Activated T-helper 17 cell treated with anti-CD3 and anti-CD28 coated beads, Interleukin-2, amount 50 U/mL, for 72 hours (primary cell): ENCODE measurements around the gene EGLN2. TPM values are rescaled to one million over a fixed set of nuclear protein-coding genes. Genes with fewer than 3 reads are reported as not detected.
"Not testable (repeated sequence)": the region's sequence is repeated elsewhere in the genome, so short reads cannot be mapped to it uniquely, and the experiment has no call there.

Source experiments
- ATAC-seq: fragments of 150-1000 bp; cut with Tn5 transposase; replicated peaks from 2 replicates; pipeline ENCODE4 v1.10.0; 2021; ENCODE audit warnings: mild to moderate bottlenecking, moderate library complexity
- H3K27ac Mint-ChIP-seq: one replicate; pipeline ENCODE4 v1.8.0; 2022; ENCODE audit warnings: mixed read lengths
- H3K27me3 Mint-ChIP-seq: one replicate; pipeline ENCODE4 v1.8.0; 2022; ENCODE audit warnings: mixed read lengths
- H3K36me3 Mint-ChIP-seq: one replicate; pipeline ENCODE4 v1.8.0; 2022; ENCODE audit warnings: low read depth, mild to moderate bottlenecking, mixed read lengths
- H3K4me1 Mint-ChIP-seq: one replicate; pipeline ENCODE4 v1.8.0; 2022; ENCODE audit warnings: mixed read lengths
- H3K4me3 Mint-ChIP-seq: one replicate; pipeline ENCODE4 v1.8.0; 2022; ENCODE audit warnings: mild to moderate bottlenecking, mixed read lengths
- H3K9me3 Mint-ChIP-seq: one replicate; pipeline ENCODE4 v1.8.0; 2022; ENCODE audit warnings: mixed read lengths
- total RNA-seq, 2 donors: library from RNA; stranded (reverse); gene quantifications; one replicate each; pipeline ENCODE4 v1.2.3, GENCODE V29; 2022

EGLN2 gene
- total RNA-seq, 2 donors from 2014 or later, result 78.1 to 86.8 TPM

- peak; percentile 31 for ATAC-seq
- no peaks in the 10 kb centered on the region for H3K9me3 Mint-ChIP-seq
- peaks cover 40% of the 10 kb centered on the region for H3K4me1 Mint-ChIP-seq
- H3K4me3 Mint-ChIP-seq, result no peak overlapping the region
- peaks cover 95% of the 10 kb centered on the region for H3K36me3 Mint-ChIP-seq
- H3K27me3 Mint-ChIP-seq, result no peaks in the 10 kb centered on the region
- peak overlapping the region; percentile 66 for H3K27ac Mint-ChIP-seq
Observed at GRCh38 chr19:40763963-40764362, 35.0 kb upstream of the EGLN2 start.

GRCh38 chr19:40766385-40766784 lies 32.6 kb upstream of the EGLN2 start:
- ATAC-seq, H3K27me3 Mint-ChIP-seq, H3K9me3 Mint-ChIP-seq, H3K4me3 Mint-ChIP-seq, H3K27ac Mint-ChIP-seq: not testable (repeated sequence)
- H3K36me3 Mint-ChIP-seq, result peaks cover 88% of the 10 kb centered on the region
- peaks cover 31% of the 10 kb centered on the region for H3K4me1 Mint-ChIP-seq

GRCh38 chr19:40768869-40769268 lies 30.1 kb upstream of the EGLN2 start:
- peak; percentile 19 for ATAC-seq
- Mint-ChIP-seq H3K9me3 (peaks cover 4% of the 10 kb centered on the region), H3K27me3 (no peaks in the 10 kb centered on the region), H3K4me3 (no peak overlapping the region), H3K36me3 (peaks cover 63% of the 10 kb centered on the region), H3K27ac (peak overlapping the region; percentile 22), H3K4me1 (peaks cover 12% of the 10 kb centered on the region)

- H3K4me3 Mint-ChIP-seq, H3K27ac Mint-ChIP-seq, H3K4me1 Mint-ChIP-seq, H3K27me3 Mint-ChIP-seq, H3K9me3 Mint-ChIP-seq: not testable (repeated sequence)
- peaks cover 39% of the 10 kb centered on the region for H3K36me3 Mint-ChIP-seq
- peak; percentile 18 for ATAC-seq
Observed at GRCh38 chr19:40771101-40771862, 27.7 kb upstream of the EGLN2 start.

GRCh38 chr19:40774916-40775631 lies 23.9 kb upstream of the EGLN2 start, which contains the start of gene MIA:
TSS of gene MIA (plus strand) at chr19:40775521. CDS start at chr19:40775543, 22 bp downstream.
- Mint-ChIP-seq H3K4me3 (no peak within 1 kb of the TSS), H3K27me3 (no peaks in the 10 kb centered on the region), H3K27ac (no peak within 1 kb of the TSS), H3K36me3 (peaks cover 29% of the 10 kb centered on the region), H3K9me3 (peaks cover 4% of the 10 kb centered on the region), H3K4me1 (peaks cover 22% of the 10 kb centered on the region)
- ATAC-seq, result no peak

GRCh38 chr19:40775632-40776022 lies 23.4 kb upstream of the EGLN2 start:
- Mint-ChIP-seq H3K4me3 (no peak overlapping the region), H3K36me3 (peaks cover 31% of the 10 kb centered on the region), H3K4me1 (peaks cover 27% of the 10 kb centered on the region), H3K27ac (no peak overlapping the region), H3K27me3 (no peaks in the 10 kb centered on the region), H3K9me3 (peaks cover 4% of the 10 kb centered on the region)
- ATAC-seq, result no peak

- Mint-ChIP-seq H3K4me3 (peak overlapping the region; percentile 92), H3K36me3 (peaks cover 32% of the 10 kb centered on the region), H3K27ac (no peak overlapping the region), H3K4me1 (peaks cover 25% of the 10 kb centered on the region), H3K9me3 (no peaks in the 10 kb centered on the region), H3K27me3 (no peaks in the 10 kb centered on the region)
- no peak for ATAC-seq
Observed at GRCh38 chr19:40776364-40776763, 22.6 kb upstream of the EGLN2 start.

GRCh38 chr19:40776932-40777644 lies 21.9 kb upstream of the EGLN2 start:
- Mint-ChIP-seq H3K9me3 (no peaks in the 10 kb centered on the region), H3K27ac (peak overlapping the region; percentile 91)
- ATAC-seq, result peak; percentile 66

GRCh38 chr19:40777645-40777936 lies 21.4 kb upstream of the EGLN2 start:
- Mint-ChIP-seq H3K27ac (peak overlapping the region; percentile 91), H3K9me3 (no peaks in the 10 kb centered on the region), H3K4me1 (peaks cover 25% of the 10 kb centered on the region), H3K36me3 (peaks cover 44% of the 10 kb centered on the region), H3K27me3 (no peaks in the 10 kb centered on the region), H3K4me3 (peak overlapping the region; percentile 92)
- ATAC-seq, result no peak

More at GRCh38 chr19:40776932-40777644, 21.9 kb upstream of the EGLN2 start:
- Mint-ChIP-seq H3K27me3 (no peaks in the 10 kb centered on the region), H3K36me3 (peaks cover 40% of the 10 kb centered on the region), H3K4me3 (peak overlapping the region; percentile 92), H3K4me1 (peaks cover 25% of the 10 kb centered on the region)

- Mint-ChIP-seq H3K4me3 (peak within 1 kb of the TSS; percentile 92), H3K9me3 (no peaks in the 10 kb centered on the region), H3K36me3 (peaks cover 46% of the 10 kb centered on the region), H3K4me1 (peaks cover 26% of the 10 kb centered on the region), H3K27ac (peak within 1 kb of the TSS; percentile 91), H3K27me3 (no peaks in the 10 kb centered on the region)
- ATAC-seq, result peak; percentile 82
Observed at GRCh38 chr19:40777937-40778705, 20.9 kb upstream of the EGLN2 start, which contains the start of gene RAB4B. TSS of gene RAB4B (plus strand) at chr19:40778247. CDS start at chr19:40778376, 129 bp downstream.

GRCh38 chr19:40778706-40779284 lies 20.2 kb upstream of the EGLN2 start:
- Mint-ChIP-seq H3K4me3 (peak overlapping the region; percentile 92), H3K27me3 (no peaks in the 10 kb centered on the region), H3K36me3 (peaks cover 51% of the 10 kb centered on the region), H3K9me3 (no peaks in the 10 kb centered on the region), H3K4me1 (peaks cover 30% of the 10 kb centered on the region), H3K27ac (peak overlapping the region; percentile 91)
- no peak for ATAC-seq

GRCh38 chr19:40780582-40780981 lies 18.4 kb upstream of the EGLN2 start:
- Mint-ChIP-seq H3K27ac (peak overlapping the region; percentile 85), H3K9me3 (no peaks in the 10 kb centered on the region), H3K4me3 (peak overlapping the region; percentile 92), H3K36me3 (peaks cover 61% of the 10 kb centered on the region), H3K27me3 (no peaks in the 10 kb centered on the region), H3K4me1 (peaks cover 32% of the 10 kb centered on the region)
- no peak for ATAC-seq

- peaks cover 63% of the 10 kb centered on the region for H3K36me3 Mint-ChIP-seq
- ATAC-seq, result no peak
- H3K27me3 Mint-ChIP-seq, result no peaks in the 10 kb centered on the region
- no peak overlapping the region for H3K4me3 Mint-ChIP-seq
- H3K9me3 Mint-ChIP-seq, result no peaks in the 10 kb centered on the region
- peak overlapping the region; percentile 85 for H3K27ac Mint-ChIP-seq
- peaks cover 35% of the 10 kb centered on the region for H3K4me1 Mint-ChIP-seq
Observed at GRCh38 chr19:40781140-40781539, 17.9 kb upstream of the EGLN2 start.

GRCh38 chr19:40783711-40784110 lies 15.3 kb upstream of the EGLN2 start:
- no peak for ATAC-seq
- no peak overlapping the region for H3K27ac Mint-ChIP-seq
- peaks cover 64% of the 10 kb centered on the region for H3K36me3 Mint-ChIP-seq
- no peaks in the 10 kb centered on the region for H3K27me3 Mint-ChIP-seq
- H3K4me1 Mint-ChIP-seq, result peaks cover 26% of the 10 kb centered on the region
- no peak overlapping the region for H3K4me3 Mint-ChIP-seq
- H3K9me3 Mint-ChIP-seq, result no peaks in the 10 kb centered on the region
